A204.1 (cell line): ENCODE data around the gene C2CD4A.

Experiments used
- FAIRE-seq: peaks from 2 replicates; lab custom pipeline; 2012; peaks lifted over from hg19 to GRCh38; lab: Jason Lieb, UNC

The C2CD4A gene

GRCh38 chr15:62104401-62104800, 37.6 kb downstream of the C2CD4A start:
- FAIRE-seq, result no peak

GRCh38 chr15:62104846-62105245, 38.1 kb downstream of the C2CD4A start:
- FAIRE-seq, result no peak

GRCh38 chr15:62105266-62105665, 38.5 kb downstream of the C2CD4A start:
- no peak for FAIRE-seq

GRCh38 chr15:62106096-62106495, 39.3 kb downstream of the C2CD4A start:
- FAIRE-seq, result no peak

GRCh38 chr15:62107571-62108121, 40.9 kb downstream of the C2CD4A start:
- no peak for FAIRE-seq

- FAIRE-seq, result no peak
These were observed 41.6 kb downstream of the C2CD4A start for GRCh38 chr15:62108411-62108810.

- no peak for FAIRE-seq
These were observed 42.7 kb downstream of the C2CD4A start for GRCh38 chr15:62109437-62109836.

GRCh38 chr15:62109982-62110851, 43.4 kb downstream of the C2CD4A start:
- FAIRE-seq, result no peak

- FAIRE-seq, result no peak
These were observed 45.3 kb downstream of the C2CD4A start for GRCh38 chr15:62112081-62112480.

GRCh38 chr15:62112616-62113593, 46.1 kb downstream of the C2CD4A start:
- FAIRE-seq, result no peak

GRCh38 chr15:62115847-62116246, 49.1 kb downstream of the C2CD4A start:
- FAIRE-seq, result no peak

- no peak for FAIRE-seq
These were observed 51.9 kb downstream of the C2CD4A start for GRCh38 chr15:62118520-62119226.

GRCh38 chr15:62119227-62119864, 52.6 kb downstream of the C2CD4A start:
- no peak for FAIRE-seq

GRCh38 chr15:62119874-62120273, 53.1 kb downstream of the C2CD4A start:
- FAIRE-seq, result no peak
